NCI-H526 treated with DMSO at 0.1 percent for 48 hours (cell line): ENCODE results near the gene FAM234A.
"Not testable (repeated sequence)": the region's sequence is repeated elsewhere in the genome, so short reads cannot be mapped to it uniquely, and the experiment has no call there.

Experiments used
- DNase-seq: peaks from one replicate; lab custom pipeline; 2025; lab: John Stamatoyannopoulos, UW

The FAM234A gene

GRCh38 chr16:265711-266110 is 31.1 kb downstream of the FAM234A start:
- no peak for DNase-seq

- no peak for DNase-seq
These were observed 31.9 kb downstream of the FAM234A start for GRCh38 chr16:266258-267164.

- DNase-seq = not testable (repeated sequence)
These were observed 32.9 kb downstream of the FAM234A start for GRCh38 chr16:267562-267961.

GRCh38 chr16:268141-269053 is 33.8 kb downstream of the FAM234A start:
- no peak for DNase-seq

GRCh38 chr16:269061-269796 is 34.6 kb downstream of the FAM234A start:
- DNase-seq = no peak

- DNase-seq = no peak
These were observed 36.0 kb downstream of the FAM234A start for GRCh38 chr16:270381-271255.

- DNase-seq = no peak
These were observed 38.3 kb downstream of the FAM234A start for GRCh38 chr16:272633-273546.

- no peak for DNase-seq
These were observed 39.2 kb downstream of the FAM234A start for GRCh38 chr16:273547-274421.

GRCh38 chr16:275041-275641 is 40.5 kb downstream of the FAM234A start:
- DNase-seq = peak; percentile 5

GRCh38 chr16:275786-276232 is 41.2 kb downstream of the FAM234A start, which contains the start of gene RGS11:
TSS of gene RGS11 (minus strand) at chr16:275944. CDS start at chr16:275911, 33 bp downstream.
- DNase-seq = no peak

- DNase-seq = no peak
These were observed 41.9 kb downstream of the FAM234A start for GRCh38 chr16:276426-277077.

- DNase-seq = peak; percentile 45
These were observed 44.3 kb downstream of the FAM234A start for GRCh38 chr16:278863-279366.

GRCh38 chr16:279531-279930 is 44.9 kb downstream of the FAM234A start:
- DNase-seq = no peak

- no peak for DNase-seq
These were observed 45.4 kb downstream of the FAM234A start for GRCh38 chr16:280005-280460.

- no peak for DNase-seq
These were observed 45.9 kb downstream of the FAM234A start, which contains the start of gene ARHGDIG for GRCh38 chr16:280552-280951. TSS of gene ARHGDIG (plus strand) at chr16:280591. CDS start at chr16:280681, 90 bp downstream.

GRCh38 chr16:280991-281659 is 46.5 kb downstream of the FAM234A start:
- DNase-seq = no peak
